SK-N-SH (cell line): ENCODE measurements around the gene FGD6. TPM values are rescaled to one million over a fixed set of nuclear protein-coding genes. Genes with fewer than 3 reads are reported as not detected.
"Not testable (repeated sequence)": the region's sequence is repeated elsewhere in the genome, so short reads cannot be mapped to it uniquely, and the experiment has no call there.

ENCODE experiments used
- CTCF ChIA-PET: fragments of 300-600, 350-600 bp; formaldehyde crosslinking; extraction: SDS; loops from one replicate; lab custom pipeline; 2021; lab: Yijun Ruan, JAX
- POLR2A ChIA-PET: fragments of 350-600 bp; sonication (Branson Sonifier 250); formaldehyde crosslinking; extraction: SDS; loops from one replicate; lab custom pipeline; 2020; ENCODE audit warnings: antibody characterized with exemption, inconsistent platforms; lab: Yijun Ruan, JAX
- DNase-seq: peaks from one replicate; pipeline ENCODE4 v3.0.0; 2012
- H2AFZ ChIP-seq: fragments of 200-600 bp; sonication (generic); 2 replicates; pipeline ENCODE4 v1.8.1; 2016; ENCODE audit warnings: antibody characterized with exemption, mild to moderate bottlenecking, low read depth
- H3F3A ChIP-seq: fragments of 200-600 bp; sonication (generic); replicated peaks from 2 replicates; pipeline ENCODE3; 2016; ENCODE audit warnings: antibody characterized with exemption, mild to moderate bottlenecking; ENCODE audit not compliant: insufficient read depth
- H3K27ac ChIP-seq, 2 experiments: fragments of 200-500 bp in 1 of 2; fragments of 200-600 bp in 1 of 2; sonication (Bioruptor generic) in 1 of 2; sonication (generic), shearing (Covaris generic) in 1 of 2; 2 replicates each; pipeline versions ENCODE4 v1.5.1 to v1.6.1; 2014 to 2016; ENCODE audit warnings: low read depth in 2 of 2, inconsistent platforms in 1 of 2, low read length in 1 of 2, mild to moderate bottlenecking in 1 of 2, mixed read lengths in 1 of 2
- H3K27me3 ChIP-seq: fragments of 200-600 bp; sonication (generic), shearing (Covaris generic); 2 replicates; pipeline ENCODE4 v1.6.1; 2016; ENCODE audit warnings: mixed run types; ENCODE audit not compliant: insufficient read depth
- H3K36me3 ChIP-seq, 2 experiments: fragments of 200-500 bp in 1 of 2; fragments of 200-600 bp in 1 of 2; sonication (Bioruptor generic) in 1 of 2; sonication (generic) in 1 of 2; replicated peaks in 1 of 2; 2 replicates each; pipeline versions ENCODE3 to v1.5.1; 2014 to 2016; ENCODE audit warnings: low read length in 1 of 2, mild to moderate bottlenecking in 1 of 2; ENCODE audit not compliant: insufficient read depth in 2 of 2, control insufficient read depth in 1 of 2
- H3K4me1 ChIP-seq, 2 experiments: fragments of 200-500 bp in 1 of 2; fragments of 200-600 bp in 1 of 2; sonication (Bioruptor generic) in 1 of 2; sonication (generic), shearing (Covaris generic) in 1 of 2; 2 replicates each; pipeline versions ENCODE4 v1.5.1 to v1.6.1; 2014 to 2016; ENCODE audit warnings: low read depth in 1 of 2, low read length in 1 of 2, mixed run types in 1 of 2; ENCODE audit not compliant: insufficient read depth in 2 of 2, control insufficient read depth in 1 of 2
- H3K4me2 ChIP-seq: fragments of 200-600 bp; sonication (generic), shearing (Covaris generic); 2 replicates; pipeline ENCODE4 v1.6.1; 2017; ENCODE audit warnings: mixed run types
- H3K4me3 ChIP-seq, 2 experiments: fragments of 200-500 bp in 1 of 2; fragments of 200-600 bp in 1 of 2; sonication (Bioruptor generic) in 1 of 2; sonication (generic), shearing (Covaris generic) in 1 of 2; 2 replicates each; pipeline versions ENCODE4 v1.5.1 to v1.8.1; 2014 to 2016; ENCODE audit warnings: low read depth in 2 of 2, inconsistent platforms in 1 of 2, low read length in 1 of 2, mild to moderate bottlenecking in 1 of 2, mixed read lengths in 1 of 2, moderate library complexity in 1 of 2
- H3K79me2 ChIP-seq: fragments of 200-600 bp; sonication (generic); 2 replicates; pipeline ENCODE4 v1.8.1; 2017; ENCODE audit warnings: mild to moderate bottlenecking; ENCODE audit not compliant: insufficient read depth
- H3K9ac ChIP-seq: fragments of 200-600 bp; sonication (generic); 2 replicates; pipeline ENCODE4 v1.6.1; 2017; ENCODE audit warnings: mixed run types
- H3K9me2 ChIP-seq: fragments of 200-600 bp; sonication (generic); 2 replicates; pipeline ENCODE4 v1.6.1; 2017; ENCODE audit warnings: mixed run types
- H3K9me3 ChIP-seq: fragments of 200-600 bp; sonication (generic); 2 replicates; pipeline ENCODE4 v1.6.1; 2017; ENCODE audit warnings: mixed run types, mild to moderate bottlenecking, moderate library complexity
- H4K20me1 ChIP-seq: fragments of 200-600 bp; sonication (generic); 2 replicates; pipeline ENCODE4 v1.6.1; 2017; ENCODE audit warnings: mild to moderate bottlenecking, mixed run types; ENCODE audit not compliant: insufficient read depth
- CHD2 ChIP-seq: fragments of 150-350 bp; IDR thresholded peaks from 2 replicates; pipeline ENCODE4 v1.6.1; 2018; ENCODE audit warnings: low read length; ENCODE audit not compliant: partially characterized antibody
- EZH2phosphoT487 ChIP-seq: fragments of 200-600 bp; sonication (generic); IDR thresholded peaks from 2 replicates; pipeline ENCODE4 v1.6.1; 2017; ENCODE audit warnings: low read depth, mixed run types, mild to moderate bottlenecking, antibody characterized with exemption, moderate library complexity, borderline replicate concordance
- FOSL2 ChIP-seq: IDR thresholded peaks from 2 replicates; pipeline ENCODE4 v1.4.0; 2012; ENCODE audit warnings: low read depth, mild to moderate bottlenecking, moderate library complexity, borderline replicate concordance
- FOXJ3 ChIP-seq: sonication (generic); formaldehyde crosslinking; IDR thresholded peaks from 2 replicates; pipeline ENCODE4 v1.5.1; 2020; ENCODE audit warnings: mild to moderate bottlenecking, missing genetic modification reagents
- NFIC ChIP-seq: IDR thresholded peaks from 2 replicates; pipeline ENCODE4 v1.4.0; 2012; ENCODE audit warnings: borderline replicate concordance
- POLR2AphosphoS5 ChIP-seq: IDR thresholded peaks from 2 replicates; pipeline ENCODE4 v1.6.1; 2012; ENCODE audit warnings: low read depth, low read length
- RAD21 ChIP-seq: IDR thresholded peaks from 2 replicates; pipeline ENCODE4 v1.6.1; 2012; ENCODE audit warnings: mild to moderate bottlenecking, low read length
- USF1 ChIP-seq: IDR thresholded peaks from 2 replicates; pipeline ENCODE4 v1.4.0; 2012; ENCODE audit warnings: low read depth, borderline replicate concordance
- USF2 ChIP-seq: fragments of 150-350 bp; IDR thresholded peaks from 2 replicates; pipeline ENCODE4 v1.6.1; 2017; ENCODE audit warnings: antibody characterized with exemption, low read length, low read depth, borderline replicate concordance
- WGBS: methylation state at CpG from one replicate; pipeline ENCODE4 v1.1.6; 2017; ENCODE audit warnings: low lambda C conversion rate; 5-methylcytosine and 5-hydroxymethylcytosine counted together
- polyA plus RNA-seq, 3 experiments: library from polyadenylated mRNA; depleted of rRNA; stranded (reverse); fragments of >200 nt; gene quantifications; 2 replicates each; pipeline ENCODE4 v1.2.3, GENCODE V29; 2012

Gene FGD6
- polyA plus RNA-seq, 1 of the 3 experiments (the other 2 are of a cell fraction), result 2.8 TPM

- POLR2A ChIA-PET, result interaction anchor here (1.0 kb wide), 1 partner anchor 10 kb away, joined by 3 read pairs; no protein-coding TSS in a partner anchor
- Histone ChIP-seq H3K27me3 (no peaks in the 10 kb centered on the region), H3K9ac (no peak overlapping the region), H3K9me2 (no peaks in the 10 kb centered on the region), H3K4me3 (no peak overlapping the region), H3K79me2 (no peaks in the 10 kb centered on the region), H2AFZ (no peak overlapping the region), H3K36me3 (peaks cover 0 to 18% of the 10 kb centered on the region in 2 experiments), H3K4me1 (peaks cover 4 to 9% of the 10 kb centered on the region in 2 experiments; a peak in 2 of 4 replicates), H4K20me1 (no peaks in the 10 kb centered on the region), H3K4me2 (no peak overlapping the region), H3K27ac (no peak overlapping the region), H3K9me3 (no peaks in the 10 kb centered on the region), H3F3A (no peaks in the 10 kb centered on the region)
- CTCF ChIA-PET, result interaction anchor here (3.1 kb wide), 1 partner anchor 24 kb away, joined by 18 read pairs; no protein-coding TSS in a partner anchor
- DNase-seq, result peak; percentile 17
- TF ChIP-seq POLR2AphosphoS5, result no peak
- no peak for TF ChIP-seq EZH2phosphoT487
- no peak for TF ChIP-seq NFIC
- 100% methylated on average over 4 of the region's 4 CpGs for WGBS
Measured at GRCh38 chr12:95141310-95141709, 76.0 kb downstream of the FGD6 start.

GRCh38 chr12:95138031-95138430 lies 79.2 kb downstream of the FGD6 start:
- DNase-seq, H3K27ac ChIP-seq, H3K9me3 ChIP-seq, H3K27me3 ChIP-seq, H3K79me2 ChIP-seq, H2AFZ ChIP-seq, H3K4me3 ChIP-seq, POLR2A ChIA-PET, H3K4me2 ChIP-seq, H3K9me2 ChIP-seq, H4K20me1 ChIP-seq, H3K4me1 ChIP-seq, H3F3A ChIP-seq, H3K9ac ChIP-seq: not testable (repeated sequence)
- H3K36me3 ChIP-seq, result peaks cover 4 to 13% of the 10 kb centered on the region in 2 experiments
- CTCF ChIA-PET, result interaction anchor here (0.6 kb wide), 1 partner anchor 72 kb away, joined by 3 read pairs; no protein-coding TSS in a partner anchor
- 95% methylated on average over 8 of the region's 8 CpGs for WGBS

GRCh38 chr12:95136598-95136997 lies 80.7 kb downstream of the FGD6 start:
- no peaks in the 10 kb centered on the region for H3K4me1 ChIP-seq
- H3K9ac ChIP-seq, result no peak overlapping the region
- no peak for TF ChIP-seq POLR2AphosphoS5
- no peak for TF ChIP-seq FOXJ3 (CRISPR knock-in tag)
- no peak for TF ChIP-seq RAD21
- TF ChIP-seq CHD2, result no peak
- no peak for TF ChIP-seq USF1
- TF ChIP-seq FOSL2, result no peak
- TF ChIP-seq USF2, result no peak
- TF ChIP-seq, all 33 proteins: peak for 0
- Histone ChIP-seq H3K9me2 (no peaks in the 10 kb centered on the region), H3K27me3 (no peaks in the 10 kb centered on the region), H3F3A (no peaks in the 10 kb centered on the region), H4K20me1 (no peaks in the 10 kb centered on the region), H3K36me3 (peaks cover 4 to 13% of the 10 kb centered on the region in 2 experiments), H3K4me2 (no peak overlapping the region), H3K4me3 (no peak overlapping the region), H3K27ac (no peak overlapping the region), H3K79me2 (no peaks in the 10 kb centered on the region), H3K9me3 (no peaks in the 10 kb centered on the region), H2AFZ (no peak overlapping the region)
- WGBS, result 91% methylated on average over 1 of the region's 1 CpG
- DNase-seq, result no peak
- CTCF ChIA-PET, result no interaction called here
- POLR2A ChIA-PET, result no interaction called here
